Trophoblast cell (in vitro differentiated cells and primary cell): ENCODE measurements around the gene ARID4A.
A peak's percentile ranks its signal among the peaks of the same experiment; 100 is the strongest.

Experiments used
- DNase-seq, 2 donors: peaks; one replicate each; pipeline ENCODE4 v3.0.0-alpha.2; 2016
- H2AFZ ChIP-seq: 2 replicates; pipeline ENCODE4 v1.6.1; 2013; ENCODE audit warnings: low read length, moderate library complexity, mild to moderate bottlenecking; ENCODE audit not compliant: insufficient read depth, poor library complexity
- H2AK5ac ChIP-seq: 2 replicates; pipeline ENCODE4 v1.6.1; 2013; ENCODE audit warnings: mild to moderate bottlenecking, low read length
- H2BK120ac ChIP-seq: 2 replicates; pipeline ENCODE4 v1.6.1; 2013; ENCODE audit warnings: low read length, mild to moderate bottlenecking, moderate library complexity; ENCODE audit not compliant: insufficient read depth, poor library complexity
- H2BK12ac ChIP-seq: 2 replicates; pipeline ENCODE4 v1.6.1; 2013; ENCODE audit warnings: mild to moderate bottlenecking, low read length, moderate library complexity
- H2BK5ac ChIP-seq: 2 replicates; pipeline ENCODE4 v1.6.1; 2013; ENCODE audit warnings: low read length, low read depth, moderate library complexity, mild to moderate bottlenecking; ENCODE audit not compliant: poor library complexity
- H3K14ac ChIP-seq: 2 replicates; pipeline ENCODE4 v1.6.1; 2013; ENCODE audit warnings: mild to moderate bottlenecking, low read length
- H3K18ac ChIP-seq: 2 replicates; pipeline ENCODE4 v1.6.1; 2013; ENCODE audit warnings: mild to moderate bottlenecking, low read length
- H3K23ac ChIP-seq: 2 replicates; pipeline ENCODE4 v1.6.1; 2013; ENCODE audit warnings: low read length
- H3K27ac ChIP-seq: 2 replicates; pipeline ENCODE4 v1.5.1; 2013; ENCODE audit warnings: low read depth, mild to moderate bottlenecking, inconsistent platforms, low read length, moderate library complexity
- H3K27me3 ChIP-seq: 2 replicates; pipeline ENCODE4 v1.6.1; 2013; ENCODE audit warnings: inconsistent platforms, mild to moderate bottlenecking, low read length, moderate library complexity; ENCODE audit not compliant: insufficient read depth
- H3K36me3 ChIP-seq, 2 experiments: 1 replicate in 1 of 2; 2 replicates in 1 of 2; pipeline ENCODE4 v1.6.1; 2013; ENCODE audit warnings: low read length in 2 of 2, mild to moderate bottlenecking in 2 of 2, moderate library complexity in 1 of 2; ENCODE audit not compliant: insufficient read depth in 2 of 2, control insufficient read depth in 1 of 2
- H3K4ac ChIP-seq: 2 replicates; pipeline ENCODE4 v1.6.1; 2013; ENCODE audit warnings: low read depth, mild to moderate bottlenecking, low read length, moderate library complexity
- H3K4me1 ChIP-seq, 2 experiments: 1 replicate in 1 of 2; 2 replicates in 1 of 2; pipeline ENCODE4 v1.6.1; 2013; ENCODE audit warnings: low read length in 2 of 2, mild to moderate bottlenecking in 2 of 2, moderate library complexity in 1 of 2; ENCODE audit not compliant: insufficient read depth in 2 of 2, control insufficient read depth in 1 of 2
- H3K4me2 ChIP-seq: 2 replicates; pipeline ENCODE4 v1.6.1; 2013; ENCODE audit warnings: inconsistent platforms, mild to moderate bottlenecking, low read length, moderate library complexity
- H3K4me3 ChIP-seq: 2 replicates; pipeline ENCODE4 v1.5.1; 2013; ENCODE audit warnings: mild to moderate bottlenecking, low read depth, low read length, inconsistent platforms
- H3K79me1 ChIP-seq: one replicate; pipeline ENCODE4 v1.6.1; 2013; ENCODE audit warnings: low read length
- H3K79me2 ChIP-seq: 2 replicates; pipeline ENCODE4 v1.6.1; 2013; ENCODE audit warnings: low read length, mild to moderate bottlenecking; ENCODE audit not compliant: control insufficient read depth, insufficient read depth, poor library complexity
- H3K9ac ChIP-seq: 2 replicates; pipeline ENCODE4 v1.6.1; 2013; ENCODE audit warnings: mild to moderate bottlenecking, low read length
- H3K9me3 ChIP-seq: 2 replicates; pipeline ENCODE4 v1.6.1; 2013; ENCODE audit warnings: low read depth, mild to moderate bottlenecking, control low read depth, inconsistent platforms, low read length; ENCODE audit not compliant: insufficient read depth
- H4K12ac ChIP-seq: 2 replicates; pipeline ENCODE4 v1.6.1; 2013; ENCODE audit warnings: low read depth, mild to moderate bottlenecking, low read length, moderate library complexity
- H4K8ac ChIP-seq: 2 replicates; pipeline ENCODE4 v1.6.1; 2013; ENCODE audit warnings: low read depth, mild to moderate bottlenecking, low read length, moderate library complexity
- H4K91ac ChIP-seq: one replicate; pipeline ENCODE4 v1.6.1; 2013; ENCODE audit warnings: low read depth, mild to moderate bottlenecking, low read length, moderate library complexity
- WGBS: extraction: QIAGEN DNeasy Blood & Tissue Kit; methylation state at CpG from one replicate; pipeline ENCODE4 v1.1.7; 2013; ENCODE audit warnings: missing lambda C conversion rate; ENCODE audit not compliant: insufficient read length, insufficient coverage; ENCODE audit errors: extremely low coverage; 5-methylcytosine and 5-hydroxymethylcytosine counted together

Gene ARID4A

GRCh38 chr14:58297762-58298476 is 436 bp upstream of the ARID4A start:
- Histone ChIP-seq H3K4me3 (peak overlapping the region; percentile 97), H3K9me3 (no peaks in the 10 kb centered on the region), H3K27ac (peak overlapping the region; percentile 96), H3K4me1 (no peaks in the 10 kb centered on the region), H2BK12ac (no peak overlapping the region), H2AK5ac (no peak overlapping the region), H4K8ac (peak overlapping the region; percentile 96), H3K4ac (peak overlapping the region; percentile 43), H3K23ac (no peak overlapping the region), H3K4me2 (peak overlapping the region; percentile 86), H2BK5ac (peak overlapping the region; percentile 78), H4K91ac (peak overlapping the region; percentile 88), H2BK120ac (peak overlapping the region; percentile 49), H3K36me3 (peaks cover 16 to 19% of the 10 kb centered on the region in 2 experiments), H3K14ac (peak overlapping the region; percentile 86), H3K18ac (peak overlapping the region; percentile 67), H3K27me3 (no peaks in the 10 kb centered on the region), H3K79me2 (peaks cover 14% of the 10 kb centered on the region), H2AFZ (peak overlapping the region; percentile 27), H4K12ac (peak overlapping the region; percentile 86), H3K79me1 (peaks cover 12% of the 10 kb centered on the region), H3K9ac (peak overlapping the region; percentile 98)
- WGBS: no CpG with 5 or more reads among the region's 40 CpGs
- peak; percentile 99 for DNase-seq

- Histone ChIP-seq H3K9ac (peak overlapping the region; percentile 78), H4K91ac (peak overlapping the region; percentile 75), H2BK5ac (peak overlapping the region; percentile 38), H3K4me1 (no peaks in the 10 kb centered on the region), H3K36me3 (peaks cover 9 to 14% of the 10 kb centered on the region in 2 experiments), H3K4me2 (peak overlapping the region; percentile 80), H3K27me3 (no peaks in the 10 kb centered on the region), H3K27ac (peak overlapping the region; percentile 51), H2BK12ac (no peak overlapping the region), H3K14ac (peak overlapping the region; percentile 78), H3K9me3 (no peaks in the 10 kb centered on the region), H2AK5ac (no peak overlapping the region), H3K79me2 (peaks cover 11% of the 10 kb centered on the region), H3K79me1 (peaks cover 12% of the 10 kb centered on the region), H3K18ac (peak overlapping the region; percentile 85), H3K4ac (peak overlapping the region; percentile 83), H4K8ac (peak overlapping the region; percentile 67), H3K4me3 (peak overlapping the region; percentile 97), H2AFZ (peak overlapping the region; percentile 48), H2BK120ac (peak overlapping the region; percentile 48), H4K12ac (peak overlapping the region; percentile 5), H3K23ac (no peak overlapping the region)
- WGBS: no CpG with 5 or more reads among the region's 48 CpGs
- peak in 1 of 2 donors; percentile 33 for DNase-seq
Observed at GRCh38 chr14:58299401-58300330, 1.3 kb downstream of the ARID4A start.

GRCh38 chr14:58301416-58301815 is 3.1 kb downstream of the ARID4A start:
- H2AK5ac ChIP-seq: no peak overlapping the region
- H4K8ac ChIP-seq: no peak overlapping the region
- peaks cover 12% of the 10 kb centered on the region for H3K79me1 ChIP-seq
- H3K23ac ChIP-seq: no peak overlapping the region
- no peak for DNase-seq
- H3K9ac ChIP-seq: no peak overlapping the region
- H2AFZ ChIP-seq: no peak overlapping the region
- no peak overlapping the region for H3K4ac ChIP-seq
- no peak overlapping the region for H2BK5ac ChIP-seq
- no peaks in the 10 kb centered on the region for H3K9me3 ChIP-seq
- WGBS: no CpG with 5 or more reads among the region's 3 CpGs
- no peak overlapping the region for H3K14ac ChIP-seq
- H3K18ac ChIP-seq: no peak overlapping the region
- no peak overlapping the region for H4K91ac ChIP-seq
- no peaks in the 10 kb centered on the region for H3K27me3 ChIP-seq
- H3K4me1 ChIP-seq: no peaks in the 10 kb centered on the region
- H2BK120ac ChIP-seq: no peak overlapping the region
- no peak overlapping the region for H3K4me2 ChIP-seq
- H2BK12ac ChIP-seq: no peak overlapping the region
- peaks cover 11% of the 10 kb centered on the region for H3K79me2 ChIP-seq
- peaks cover 6% of the 10 kb centered on the region in 2 experiments for H3K36me3 ChIP-seq
- H4K12ac ChIP-seq: no peak overlapping the region
- no peak overlapping the region for H3K27ac ChIP-seq
- no peak overlapping the region for H3K4me3 ChIP-seq

GRCh38 chr14:58305730-58306129 is 7.4 kb downstream of the ARID4A start:
- Histone ChIP-seq H3K36me3 (peaks cover 6 to 7% of the 10 kb centered on the region in 2 experiments), H2BK12ac (no peak overlapping the region), H4K12ac (no peak overlapping the region), H2BK5ac (no peak overlapping the region), H2AFZ (no peak overlapping the region), H3K4me1 (no peaks in the 10 kb centered on the region), H3K4ac (no peak overlapping the region), H3K27me3 (no peaks in the 10 kb centered on the region), H3K9me3 (no peaks in the 10 kb centered on the region), H3K14ac (no peak overlapping the region), H3K23ac (no peak overlapping the region), H3K18ac (no peak overlapping the region), H2AK5ac (no peak overlapping the region), H3K4me3 (no peak overlapping the region), H3K27ac (no peak overlapping the region), H3K79me2 (no peaks in the 10 kb centered on the region), H3K9ac (no peak overlapping the region), H3K79me1 (no peaks in the 10 kb centered on the region), H4K8ac (no peak overlapping the region), H2BK120ac (no peak overlapping the region), H4K91ac (no peak overlapping the region), H3K4me2 (no peak overlapping the region)
- DNase-seq: no peak
- WGBS: no CpG with 5 or more reads among the region's 2 CpGs
